Measurements from ENCODE around the gene ASXL1. TPM values are rescaled to one million over a fixed set of nuclear protein-coding genes. Genes with fewer than 3 reads are reported as not detected.

Gene ASXL1
- total RNA-seq, 1 experiment from 2014 or later, result 52.2 TPM

GRCh38 chr20:32444474-32445220 is 86.5 kb downstream of the ASXL1 start:
- H3K4me3 ChIP-seq (replicated peaks in 1 of 2; ENCODE audit: low read depth in 1 of 2, low read length in 2 of 2), result no peak overlapping the region
- intact Hi-C loops (cut with micrococcal nuclease), result no loop called here
- RAD21 ChIA-PET (ENCODE audit: low non-redundant PET in 1 of 2, low total read pairs in 2 of 2, uncharacterized antibody in 2 of 2, unreplicated experiment in 2 of 2), result no interaction called here
- H3K9ac ChIP-seq (ENCODE audit: low read length), result no peak overlapping the region
- no peak overlapping the region for H3K4me2 ChIP-seq (ENCODE audit: low read length)
- ATAC-seq (no peak), DNase-seq (ENCODE audit: low read depth, low spot score) (no peak)
- H3K27me3 ChIP-seq (ENCODE audit: insufficient read depth, low read length), result no peaks in the 10 kb centered on the region
- BruUV-seq (replicated peaks), result no TSS peak
- no peak overlapping the region for H2AFZ ChIP-seq (ENCODE audit: low read depth, low read length, poor library complexity, severe bottlenecking)
- H4K20me1 ChIP-seq (ENCODE audit: insufficient read depth), result no peaks in the 10 kb centered on the region
- no peaks in the 10 kb centered on the region for H3K79me2 ChIP-seq (ENCODE audit: insufficient read depth, low read length)
- CTCF ChIA-PET, result no interaction called here
- H3K36me3 ChIP-seq (ENCODE audit: control insufficient read depth in 1 of 2, insufficient read depth in 2 of 2, low read length in 2 of 2), result peaks cover 0 to 3% of the 10 kb centered on the region in 2 experiments; a peak in 2 of 4 replicates
- POLR2A ChIA-PET, result no interaction called here
- no peak for TF ChIP-seq CEBPB (IDR thresholded peaks at IDR 0.05; ENCODE audit: low read depth)
- no peak for TF ChIP-seq ZBTB33 (IDR thresholded peaks at IDR 0.05; ENCODE audit: extremely low read depth, insufficient replicate concordance, low read length)
- no peak for TF ChIP-seq MAX (IDR thresholded peaks at IDR 0.05)
- TF ChIP-seq POLR2A (IDR thresholded peaks at IDR 0.05; ENCODE audit: borderline replicate concordance, extremely low read depth, insufficient read depth, insufficient read length), result no peak
- TF ChIP-seq FOSL1 (IDR thresholded peaks at IDR 0.05; ENCODE audit: low read depth), result no peak
- no peak for TF ChIP-seq POLR2AphosphoS5 (IDR thresholded peaks at IDR 0.05; ENCODE audit: low read depth, low read length)
- TF ChIP-seq TCF7L2 (IDR thresholded peaks at IDR 0.05; ENCODE audit: borderline replicate concordance, extremely low read depth, insufficient read depth, insufficient read length), result no peak
- no peak for TF ChIP-seq CTCF (IDR thresholded peaks at IDR 0.05 in 2 of 3, conservative IDR thresholded peaks at IDR 0.05 in 1 of 3; ENCODE audit: borderline replicate concordance in 1 of 3, insufficient read depth in 1 of 3, low read depth in 2 of 3, low read length in 2 of 3)
- TF ChIP-seq JUND (IDR thresholded peaks at IDR 0.05), result no peak
- TF ChIP-seq EGR1 (IDR thresholded peaks at IDR 0.05; ENCODE audit: low read depth), result no peak
- H3K9me2 ChIP-seq (ENCODE audit: insufficient read depth), result no peaks in the 10 kb centered on the region
- no peaks in the 10 kb centered on the region for H3K4me1 ChIP-seq (ENCODE audit: control insufficient read depth in 1 of 2, insufficient read depth in 2 of 2, low read length in 2 of 2)
- no peaks in the 10 kb centered on the region for H3K9me3 ChIP-seq (ENCODE audit: control insufficient read depth in 1 of 2, insufficient read depth in 1 of 2, low read depth in 1 of 2, low read length in 2 of 2)
- no peak overlapping the region for H3K27ac ChIP-seq (ENCODE audit: low read depth, low read length)
